ENCODE data around the gene SRGAP2C.
"Not testable (repeated sequence)": the region's sequence is repeated elsewhere in the genome, so short reads cannot be mapped to it uniquely, and the experiment has no call there.

GRCh38 chr1:121262163-121262562 lies 77.4 kb downstream of the SRGAP2C start:
- TF ChIP-seq CTCF (IDR thresholded peaks at IDR 0.05 in 8 of 11, conservative IDR thresholded peaks at IDR 0.05 in 3 of 11); POLR2AphosphoS5 (IDR thresholded peaks at IDR 0.05); POLR2A (IDR thresholded peaks at IDR 0.05): not testable (repeated sequence)

Measured in spleen (tissue), 7 donors.